ENCODE results near the gene TDRD3. TPM values are rescaled to one million over a fixed set of nuclear protein-coding genes. Genes with fewer than 3 reads are reported as not detected.

TDRD3 gene
- total RNA-seq: 18.8 and 20.3 TPM in 2 replicates

DNA sequence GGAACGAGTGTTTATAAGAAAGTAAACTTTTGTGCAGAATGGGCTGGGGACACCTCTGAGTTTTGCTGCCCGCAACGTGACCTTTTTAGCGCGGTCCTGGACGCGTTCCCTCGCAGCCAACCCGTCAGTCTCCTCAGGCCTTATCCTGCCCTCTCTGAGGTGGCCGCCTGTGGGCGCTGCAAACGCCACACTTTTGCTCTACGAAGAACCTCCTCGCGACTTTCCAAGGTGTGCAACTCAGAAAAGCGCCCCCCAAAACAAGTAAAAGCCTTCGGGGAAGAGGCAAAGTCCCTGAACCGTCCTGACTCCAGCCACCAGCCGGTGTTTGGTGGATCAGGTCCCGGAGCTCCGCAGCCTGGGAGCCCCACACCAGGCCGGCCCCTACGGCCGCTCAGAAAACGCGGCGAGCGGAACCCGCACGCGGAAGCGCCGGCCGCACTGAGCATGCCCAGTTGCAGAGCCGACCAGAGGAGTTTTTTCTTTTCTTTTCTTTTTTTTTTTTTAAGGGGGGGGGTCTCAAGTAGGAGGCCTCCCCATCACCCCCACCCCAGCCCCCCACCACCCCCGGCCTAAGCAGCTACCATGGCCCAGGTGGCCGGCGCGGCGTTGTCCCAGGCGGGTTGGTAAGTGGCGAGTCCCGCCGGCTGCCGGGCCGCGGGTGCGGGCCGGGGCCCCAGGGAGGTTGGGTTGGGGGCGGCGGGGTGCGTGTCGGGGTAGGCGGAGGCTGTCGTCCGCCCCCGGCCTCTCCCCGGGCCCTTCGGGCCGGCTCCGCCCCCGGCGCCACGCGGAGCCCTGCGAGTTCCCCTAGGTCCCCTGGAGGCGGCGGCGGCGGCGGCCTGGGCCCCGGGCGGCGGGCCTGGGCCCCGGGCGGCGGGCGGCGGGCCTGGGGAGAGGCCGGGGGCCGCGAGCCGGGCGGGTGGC, at the start of gene TDRD3:
TSS of gene TDRD3 (plus strand) at position 438 of the 921 bp plus-strand sequence. CDS start at position 583, 145 bp downstream.

Small RNA genes lying within 50 kb of the gene (small RNA-seq; reads per million reads assigned to genes)
- gene RNA5SP31: not detected

Other genes starting within 250 kb of the TDRD3 start
- gene DIAPH3, start 233.3 kb upstream of the TDRD3 start, total RNA-seq: 15.7 and 19.9 TPM in 2 replicates

Measured in vein endothelial cell (primary cell).